ENCODE measurements around the gene NPB. TPM values are rescaled to one million over a fixed set of nuclear protein-coding genes. Genes with fewer than 3 reads are reported as not detected.

The NPB gene
- total RNA-seq, 1 experiment from 2014 or later: 0.47 TPM

GRCh38 chr17:81934850-81935708 lies 33.0 kb downstream of the NPB start:
- no peak overlapping the region for H3K27ac Mint-ChIP-seq (ENCODE audit: unreplicated experiment)
- no peaks in the 10 kb centered on the region for H3K9me3 Mint-ChIP-seq (ENCODE audit: low read depth, unreplicated experiment)
- peaks cover 70% of the 10 kb centered on the region for H3K36me3 Mint-ChIP-seq (ENCODE audit: insufficient read depth, unreplicated experiment)
- DNase-seq: no peak
- H3K4me3 Mint-ChIP-seq (ENCODE audit: low read depth, unreplicated experiment): peak overlapping the region; percentile 84
- TF ChIP-seq CTCF (IDR thresholded peaks at IDR 0.05; ENCODE audit: unreplicated experiment): no peak
- H3K27me3 Mint-ChIP-seq (ENCODE audit: unreplicated experiment): no peaks in the 10 kb centered on the region
- intact Hi-C loops (cut with micrococcal nuclease; ENCODE audit: unreplicated experiment): no loop called here
- H3K4me1 Mint-ChIP-seq (ENCODE audit: low read depth, unreplicated experiment): peaks cover 16% of the 10 kb centered on the region
- no TSS peak for BruUV-seq (replicated peaks)
- CTCF ChIA-PET: no interaction called here

GRCh38 chr17:81935709-81936084 lies 33.7 kb downstream of the NPB start:
- CTCF ChIA-PET: no interaction called here
- Mint-ChIP-seq H3K36me3 (ENCODE audit: insufficient read depth, unreplicated experiment) (peaks cover 70% of the 10 kb centered on the region), H3K27me3 (ENCODE audit: unreplicated experiment) (no peaks in the 10 kb centered on the region)

GRCh38 chr17:81939218-81939617 lies 37.2 kb downstream of the NPB start:
- CTCF ChIA-PET: no interaction called here
- H3K27ac Mint-ChIP-seq (ENCODE audit: unreplicated experiment): no peak overlapping the region
- intact Hi-C loops (cut with micrococcal nuclease; ENCODE audit: unreplicated experiment): no loop called here
- no TSS peak for BruUV-seq (replicated peaks)
- no peak overlapping the region for H3K4me3 Mint-ChIP-seq (ENCODE audit: low read depth, unreplicated experiment)
- peaks cover 36% of the 10 kb centered on the region for H3K36me3 Mint-ChIP-seq (ENCODE audit: insufficient read depth, unreplicated experiment)
- no peak for TF ChIP-seq CTCF (IDR thresholded peaks at IDR 0.05; ENCODE audit: unreplicated experiment)
- no peaks in the 10 kb centered on the region for H3K9me3 Mint-ChIP-seq (ENCODE audit: low read depth, unreplicated experiment)
- peaks cover 16% of the 10 kb centered on the region for H3K4me1 Mint-ChIP-seq (ENCODE audit: low read depth, unreplicated experiment)
- no peaks in the 10 kb centered on the region for H3K27me3 Mint-ChIP-seq (ENCODE audit: unreplicated experiment)
- no peak for DNase-seq

More at GRCh38 chr17:81935709-81936084, 33.7 kb downstream of the NPB start:
- H3K4me1 Mint-ChIP-seq (ENCODE audit: low read depth, unreplicated experiment): peaks cover 16% of the 10 kb centered on the region
- no TSS peak for BruUV-seq (replicated peaks)
- intact Hi-C loops (cut with micrococcal nuclease; ENCODE audit: unreplicated experiment): no loop called here
- H3K4me3 Mint-ChIP-seq (ENCODE audit: low read depth, unreplicated experiment): peak overlapping the region; percentile 84
- H3K27ac Mint-ChIP-seq (ENCODE audit: unreplicated experiment): no peak overlapping the region
- TF ChIP-seq CTCF (IDR thresholded peaks at IDR 0.05; ENCODE audit: unreplicated experiment): no peak
- DNase-seq: no peak
- H3K9me3 Mint-ChIP-seq (ENCODE audit: low read depth, unreplicated experiment): no peaks in the 10 kb centered on the region

- intact Hi-C loops (cut with micrococcal nuclease; ENCODE audit: unreplicated experiment): no loop called here
- Mint-ChIP-seq H3K4me1 (ENCODE audit: low read depth, unreplicated experiment) (peaks cover 16% of the 10 kb centered on the region), H3K36me3 (ENCODE audit: insufficient read depth, unreplicated experiment) (peaks cover 31% of the 10 kb centered on the region), H3K9me3 (ENCODE audit: low read depth, unreplicated experiment) (no peaks in the 10 kb centered on the region), H3K4me3 (ENCODE audit: low read depth, unreplicated experiment) (no peak overlapping the region), H3K27me3 (ENCODE audit: unreplicated experiment) (no peaks in the 10 kb centered on the region), H3K27ac (ENCODE audit: unreplicated experiment) (no peak overlapping the region)
- DNase-seq: no peak
- no peak for TF ChIP-seq CTCF (IDR thresholded peaks at IDR 0.05; ENCODE audit: unreplicated experiment)
- CTCF ChIA-PET: interaction anchor here (0.6 kb wide), 1 partner anchor 1082 kb away, joined by 5 read pairs; no protein-coding TSS in a partner anchor
- no TSS peak for BruUV-seq (replicated peaks)
These were observed 37.9 kb downstream of the NPB start for GRCh38 chr17:81939881-81940385.
